HepG2 (cell line): ENCODE measurements around the gene OR2L13. TPM values are rescaled to one million over a fixed set of nuclear protein-coding genes. Genes with fewer than 3 reads are reported as not detected.

Experiments used
- DNMT3B ChIP-seq: conservative IDR thresholded peaks from 2 replicates; pipeline ENCODE4 v1.6.1; 2016; ENCODE audit warnings: missing biosample characterization, control low read depth
- DPF2 ChIP-seq: sonication (generic); formaldehyde crosslinking; IDR thresholded peaks from 2 replicates; pipeline ENCODE4 v1.4.0; 2020; ENCODE audit warnings: mild to moderate bottlenecking, low read depth, missing genetic modification reagents, borderline replicate concordance
- GATAD2A ChIP-seq: IDR thresholded peaks from 2 replicates; pipeline ENCODE4 v1.6.1; 2016
- KDM1A ChIP-seq: IDR thresholded peaks from 2 replicates; pipeline ENCODE4 v1.6.1; 2016; ENCODE audit warnings: missing compliant biosample characterization
- NFE2L2 ChIP-seq: fragments of 150-350 bp; IDR thresholded peaks from 2 replicates; pipeline ENCODE4 v1.6.1; 2014; ENCODE audit warnings: low read length
- RXRB ChIP-seq: IDR thresholded peaks from 2 replicates; pipeline ENCODE4 v1.6.1; 2016; ENCODE audit warnings: borderline replicate concordance, missing genetic modification reagents, missing compliant biosample characterization
- ZNF569 ChIP-seq: sonication (generic); formaldehyde crosslinking; IDR thresholded peaks from 2 replicates; pipeline ENCODE4 v1.5.0; 2020; ENCODE audit warnings: mild to moderate bottlenecking, missing genetic modification reagents, moderate library complexity, borderline replicate concordance
- ZNF704 ChIP-seq: sonication (generic); formaldehyde crosslinking; IDR thresholded peaks from 2 replicates; pipeline ENCODE4 v1.8.1; 2023; ENCODE audit warnings: mild to moderate bottlenecking, inconsistent platforms, moderate library complexity, missing genetic modification reagents, borderline replicate concordance
- polyA plus RNA-seq, 8 experiments: library from polyadenylated mRNA; depleted of rRNA in 3 of 8; stranded (reverse) in 7 of 8; unstranded in 1 of 8; fragments of >200 nt; fragmentation: Illumina TruSeq in 4 of 8; extraction: Trizol in 4 of 8; gene quantifications; 2 replicates each; pipeline versions ENCODE4 v1.2.1 to v1.2.3, GENCODE V29; 2011 to 2016; ENCODE audit warnings: low read depth in 4 of 8, missing spikeins in 1 of 8, mixed read lengths in 1 of 8; ENCODE audit not compliant: insufficient read depth in 1 of 8
- total RNA-seq, 5 experiments: library from RNA; depleted of rRNA; stranded (reverse); fragments of >200 nt; fragmentation: Illumina TruSeq; extraction: Trizol; gene quantifications; 2 replicates each; pipeline ENCODE4 v1.2.3, GENCODE V29; 2016; ENCODE audit warnings: low read depth in 1 of 5
- TF ChIP-seq, protein P1 (sequence below): sonication (generic); formaldehyde crosslinking; IDR thresholded peaks from 2 replicates; pipeline ENCODE4 v1.5.0; 2020; ENCODE audit warnings: mild to moderate bottlenecking, missing genetic modification reagents, borderline replicate concordance
- TF ChIP-seq, protein P2 (sequence below): sonication (generic); formaldehyde crosslinking; IDR thresholded peaks from 2 replicates; pipeline ENCODE4 v1.4.0; 2020; ENCODE audit warnings: mild to moderate bottlenecking, missing genetic modification reagents
- TF ChIP-seq, protein P3 (sequence below): sonication (generic); formaldehyde crosslinking; IDR thresholded peaks from 2 replicates; pipeline ENCODE4 v1.4.0; 2020; ENCODE audit warnings: missing genetic modification reagents, borderline replicate concordance

OR2L13 gene
- total and polyA plus RNA-seq, 2 of the 13 experiments (the other 11 are each of a cell fraction or from before 2014, with no cell fraction given) = not detected

DNA sequence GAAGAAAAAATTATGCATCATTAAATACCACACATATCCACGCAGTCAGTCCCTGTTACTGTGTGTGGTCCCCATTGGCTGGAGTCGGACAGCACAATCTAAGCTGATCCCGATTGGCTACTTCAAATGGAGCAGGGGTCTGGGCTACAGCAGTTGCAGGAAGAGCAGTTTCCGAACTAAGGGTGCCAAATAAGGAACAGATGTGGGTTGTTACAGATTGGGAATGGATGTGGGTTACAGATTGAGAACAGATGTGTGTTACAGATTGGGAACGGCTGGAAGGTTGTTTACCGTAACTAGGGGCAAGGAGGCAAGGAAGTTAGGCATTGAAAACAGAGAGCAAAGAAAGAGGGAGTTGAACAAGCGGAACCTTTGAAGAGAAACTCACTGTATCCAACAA, 19.9 kb downstream of the OR2L13 start (continued):
- TF ChIP-seq, protein P1, sequence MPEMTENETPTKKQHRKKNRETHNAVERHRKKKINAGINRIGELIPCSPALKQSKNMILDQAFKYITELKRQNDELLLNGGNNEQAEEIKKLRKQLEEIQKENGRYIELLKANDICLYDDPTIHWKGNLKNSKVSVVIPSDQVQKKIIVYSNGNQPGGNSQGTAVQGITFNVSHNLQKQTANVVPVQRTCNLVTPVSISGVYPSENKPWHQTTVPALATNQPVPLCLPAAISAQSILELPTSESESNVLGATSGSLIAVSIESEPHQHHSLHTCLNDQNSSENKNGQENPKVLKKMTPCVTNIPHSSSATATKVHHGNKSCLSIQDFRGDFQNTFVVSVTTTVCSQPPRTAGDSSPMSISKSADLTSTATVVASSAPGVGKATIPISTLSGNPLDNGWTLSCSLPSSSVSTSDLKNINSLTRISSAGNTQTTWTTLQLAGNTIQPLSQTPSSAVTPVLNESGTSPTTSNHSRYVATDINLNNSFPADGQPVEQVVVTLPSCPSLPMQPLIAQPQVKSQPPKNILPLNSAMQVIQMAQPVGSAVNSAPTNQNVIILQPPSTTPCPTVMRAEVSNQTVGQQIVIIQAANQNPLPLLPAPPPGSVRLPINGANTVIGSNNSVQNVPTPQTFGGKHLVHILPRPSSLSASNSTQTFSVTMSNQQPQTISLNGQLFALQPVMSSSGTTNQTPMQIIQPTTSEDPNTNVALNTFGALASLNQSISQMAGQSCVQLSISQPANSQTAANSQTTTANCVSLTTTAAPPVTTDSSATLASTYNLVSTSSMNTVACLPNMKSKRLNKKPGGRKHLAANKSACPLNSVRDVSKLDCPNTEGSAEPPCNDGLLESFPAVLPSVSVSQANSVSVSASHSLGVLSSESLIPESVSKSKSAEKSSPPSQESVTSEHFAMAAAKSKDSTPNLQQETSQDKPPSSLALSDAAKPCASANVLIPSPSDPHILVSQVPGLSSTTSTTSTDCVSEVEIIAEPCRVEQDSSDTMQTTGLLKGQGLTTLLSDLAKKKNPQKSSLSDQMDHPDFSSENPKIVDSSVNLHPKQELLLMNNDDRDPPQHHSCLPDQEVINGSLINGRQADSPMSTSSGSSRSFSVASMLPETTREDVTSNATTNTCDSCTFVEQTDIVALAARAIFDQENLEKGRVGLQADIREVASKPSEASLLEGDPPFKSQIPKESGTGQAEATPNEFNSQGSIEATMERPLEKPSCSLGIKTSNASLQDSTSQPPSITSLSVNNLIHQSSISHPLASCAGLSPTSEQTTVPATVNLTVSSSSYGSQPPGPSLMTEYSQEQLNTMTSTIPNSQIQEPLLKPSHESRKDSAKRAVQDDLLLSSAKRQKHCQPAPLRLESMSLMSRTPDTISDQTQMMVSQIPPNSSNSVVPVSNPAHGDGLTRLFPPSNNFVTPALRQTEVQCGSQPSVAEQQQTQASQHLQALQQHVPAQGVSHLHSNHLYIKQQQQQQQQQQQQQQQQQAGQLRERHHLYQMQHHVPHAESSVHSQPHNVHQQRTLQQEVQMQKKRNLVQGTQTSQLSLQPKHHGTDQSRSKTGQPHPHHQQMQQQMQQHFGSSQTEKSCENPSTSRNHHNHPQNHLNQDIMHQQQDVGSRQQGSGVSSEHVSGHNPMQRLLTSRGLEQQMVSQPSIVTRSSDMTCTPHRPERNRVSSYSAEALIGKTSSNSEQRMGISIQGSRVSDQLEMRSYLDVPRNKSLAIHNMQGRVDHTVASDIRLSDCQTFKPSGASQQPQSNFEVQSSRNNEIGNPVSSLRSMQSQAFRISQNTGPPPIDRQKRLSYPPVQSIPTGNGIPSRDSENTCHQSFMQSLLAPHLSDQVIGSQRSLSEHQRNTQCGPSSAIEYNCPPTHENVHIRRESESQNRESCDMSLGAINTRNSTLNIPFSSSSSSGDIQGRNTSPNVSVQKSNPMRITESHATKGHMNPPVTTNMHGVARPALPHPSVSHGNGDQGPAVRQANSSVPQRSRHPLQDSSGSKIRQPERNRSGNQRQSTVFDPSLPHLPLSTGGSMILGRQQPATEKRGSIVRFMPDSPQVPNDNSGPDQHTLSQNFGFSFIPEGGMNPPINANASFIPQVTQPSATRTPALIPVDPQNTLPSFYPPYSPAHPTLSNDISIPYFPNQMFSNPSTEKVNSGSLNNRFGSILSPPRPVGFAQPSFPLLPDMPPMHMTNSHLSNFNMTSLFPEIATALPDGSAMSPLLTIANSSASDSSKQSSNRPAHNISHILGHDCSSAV (CRISPR knock-in tag) = no peak
- TF ChIP-seq GATAD2A (CRISPR knock-in tag) = no peak
- no peak for TF ChIP-seq ZNF569
- no peak for TF ChIP-seq KDM1A
- TF ChIP-seq, protein P2, sequence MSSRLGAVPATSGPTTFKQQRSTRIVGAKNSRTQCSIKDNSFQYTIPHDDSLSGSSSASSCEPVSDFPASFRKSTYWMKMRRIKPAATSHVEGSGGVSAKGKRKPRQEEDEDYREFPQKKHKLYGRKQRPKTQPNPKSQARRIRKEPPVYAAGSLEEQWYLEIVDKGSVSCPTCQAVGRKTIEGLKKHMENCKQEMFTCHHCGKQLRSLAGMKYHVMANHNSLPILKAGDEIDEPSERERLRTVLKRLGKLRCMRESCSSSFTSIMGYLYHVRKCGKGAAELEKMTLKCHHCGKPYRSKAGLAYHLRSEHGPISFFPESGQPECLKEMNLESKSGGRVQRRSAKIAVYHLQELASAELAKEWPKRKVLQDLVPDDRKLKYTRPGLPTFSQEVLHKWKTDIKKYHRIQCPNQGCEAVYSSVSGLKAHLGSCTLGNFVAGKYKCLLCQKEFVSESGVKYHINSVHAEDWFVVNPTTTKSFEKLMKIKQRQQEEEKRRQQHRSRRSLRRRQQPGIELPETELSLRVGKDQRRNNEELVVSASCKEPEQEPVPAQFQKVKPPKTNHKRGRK (CRISPR knock-in tag) = no peak
- no peak for TF ChIP-seq NFE2L2
- TF ChIP-seq, protein P3, sequence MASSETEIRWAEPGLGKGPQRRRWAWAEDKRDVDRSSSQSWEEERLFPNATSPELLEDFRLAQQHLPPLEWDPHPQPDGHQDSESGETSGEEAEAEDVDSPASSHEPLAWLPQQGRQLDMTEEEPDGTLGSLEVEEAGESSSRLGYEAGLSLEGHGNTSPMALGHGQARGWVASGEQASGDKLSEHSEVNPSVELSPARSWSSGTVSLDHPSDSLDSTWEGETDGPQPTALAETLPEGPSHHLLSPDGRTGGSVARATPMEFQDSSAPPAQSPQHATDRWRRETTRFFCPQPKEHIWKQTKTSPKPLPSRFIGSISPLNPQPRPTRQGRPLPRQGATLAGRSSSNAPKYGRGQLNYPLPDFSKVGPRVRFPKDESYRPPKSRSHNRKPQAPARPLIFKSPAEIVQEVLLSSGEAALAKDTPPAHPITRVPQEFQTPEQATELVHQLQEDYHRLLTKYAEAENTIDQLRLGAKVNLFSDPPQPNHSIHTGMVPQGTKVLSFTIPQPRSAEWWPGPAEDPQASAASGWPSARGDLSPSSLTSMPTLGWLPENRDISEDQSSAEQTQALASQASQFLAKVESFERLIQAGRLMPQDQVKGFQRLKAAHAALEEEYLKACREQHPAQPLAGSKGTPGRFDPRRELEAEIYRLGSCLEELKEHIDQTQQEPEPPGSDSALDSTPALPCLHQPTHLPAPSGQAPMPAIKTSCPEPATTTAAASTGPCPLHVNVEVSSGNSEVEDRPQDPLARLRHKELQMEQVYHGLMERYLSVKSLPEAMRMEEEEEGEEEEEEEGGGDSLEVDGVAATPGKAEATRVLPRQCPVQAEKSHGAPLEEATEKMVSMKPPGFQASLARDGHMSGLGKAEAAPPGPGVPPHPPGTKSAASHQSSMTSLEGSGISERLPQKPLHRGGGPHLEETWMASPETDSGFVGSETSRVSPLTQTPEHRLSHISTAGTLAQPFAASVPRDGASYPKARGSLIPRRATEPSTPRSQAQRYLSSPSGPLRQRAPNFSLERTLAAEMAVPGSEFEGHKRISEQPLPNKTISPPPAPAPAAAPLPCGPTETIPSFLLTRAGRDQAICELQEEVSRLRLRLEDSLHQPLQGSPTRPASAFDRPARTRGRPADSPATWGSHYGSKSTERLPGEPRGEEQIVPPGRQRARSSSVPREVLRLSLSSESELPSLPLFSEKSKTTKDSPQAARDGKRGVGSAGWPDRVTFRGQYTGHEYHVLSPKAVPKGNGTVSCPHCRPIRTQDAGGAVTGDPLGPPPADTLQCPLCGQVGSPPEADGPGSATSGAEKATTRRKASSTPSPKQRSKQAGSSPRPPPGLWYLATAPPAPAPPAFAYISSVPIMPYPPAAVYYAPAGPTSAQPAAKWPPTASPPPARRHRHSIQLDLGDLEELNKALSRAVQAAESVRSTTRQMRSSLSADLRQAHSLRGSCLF (CRISPR knock-in tag) = no peak
- TF ChIP-seq DNMT3B = no peak
- no peak for TF ChIP-seq DPF2
- no peak for TF ChIP-seq ZNF704 (CRISPR knock-in tag)
- TF ChIP-seq RXRB (CRISPR knock-in tag) = no peak
